NCI-H460 (cell line): Measurements from ENCODE around the gene ABCA4. TPM values are rescaled to one million over a fixed set of nuclear protein-coding genes. Genes with fewer than 3 reads are reported as not detected.

Experiments
- DNase-seq: peaks from one replicate; pipeline ENCODE4 v3.0.0-alpha.2; 2016; ENCODE audit warnings: low read depth; ENCODE audit errors: extremely low read depth
- total RNA-seq: library from RNA; depleted of rRNA; stranded (reverse); fragments of >200 nt; shearing (Covaris generic); gene quantifications from 2 replicates; pipeline ENCODE4 v1.2.3, GENCODE V29; 2014

The ABCA4 gene
- total RNA-seq, 1 experiment from 2014 or later: not detected

DNA sequence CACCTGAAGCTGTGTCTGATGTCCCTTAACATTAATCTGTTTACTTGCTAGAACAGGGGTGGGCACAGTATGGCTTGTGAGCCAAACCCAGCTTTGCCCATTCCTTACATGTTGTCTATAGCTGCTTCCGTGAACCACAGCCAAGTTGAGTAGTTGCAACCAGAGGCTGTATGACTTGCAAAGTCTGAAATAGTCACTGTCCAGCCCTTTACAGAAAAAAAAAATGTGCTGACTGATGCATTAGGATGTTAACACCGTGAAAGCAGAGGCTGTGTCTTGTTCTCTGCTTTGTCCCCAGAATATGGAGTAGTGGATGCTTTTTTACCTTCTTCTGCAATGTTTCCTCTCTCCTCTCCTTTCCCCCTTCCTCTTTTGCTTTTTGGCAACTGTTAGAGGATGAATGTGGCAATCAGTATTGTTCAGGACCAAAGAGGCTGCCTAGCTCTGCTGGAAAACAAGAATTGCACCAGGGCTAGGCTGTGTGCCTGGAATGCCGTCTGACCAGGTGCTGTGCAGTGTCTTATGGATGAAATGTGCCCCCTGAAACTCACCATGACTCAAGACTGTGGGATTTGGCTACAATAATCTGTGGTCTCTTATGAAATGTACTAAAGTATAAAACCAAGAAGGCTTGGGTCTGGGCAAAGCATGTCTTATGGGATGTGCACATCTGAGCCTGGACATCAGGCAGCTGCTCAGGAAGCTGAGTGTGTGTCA lies 132.2 kb downstream of the ABCA4 start:
- no peak for DNase-seq

- no peak for DNase-seq
Measured at GRCh38 chr1:93981274-93981667, 139.7 kb downstream of the ABCA4 start.

- no peak for DNase-seq
Measured at GRCh38 chr1:93980320-93981273, 140.4 kb downstream of the ABCA4 start.

GRCh38 chr1:93979718-93980319 lies 141.1 kb downstream of the ABCA4 start:
- no peak for DNase-seq

- DNase-seq: no peak
Measured at GRCh38 chr1:93979040-93979717, 141.8 kb downstream of the ABCA4 start.

GRCh38 chr1:93977598-93977945 lies 143.4 kb downstream of the ABCA4 start:
- no peak for DNase-seq

DNA sequence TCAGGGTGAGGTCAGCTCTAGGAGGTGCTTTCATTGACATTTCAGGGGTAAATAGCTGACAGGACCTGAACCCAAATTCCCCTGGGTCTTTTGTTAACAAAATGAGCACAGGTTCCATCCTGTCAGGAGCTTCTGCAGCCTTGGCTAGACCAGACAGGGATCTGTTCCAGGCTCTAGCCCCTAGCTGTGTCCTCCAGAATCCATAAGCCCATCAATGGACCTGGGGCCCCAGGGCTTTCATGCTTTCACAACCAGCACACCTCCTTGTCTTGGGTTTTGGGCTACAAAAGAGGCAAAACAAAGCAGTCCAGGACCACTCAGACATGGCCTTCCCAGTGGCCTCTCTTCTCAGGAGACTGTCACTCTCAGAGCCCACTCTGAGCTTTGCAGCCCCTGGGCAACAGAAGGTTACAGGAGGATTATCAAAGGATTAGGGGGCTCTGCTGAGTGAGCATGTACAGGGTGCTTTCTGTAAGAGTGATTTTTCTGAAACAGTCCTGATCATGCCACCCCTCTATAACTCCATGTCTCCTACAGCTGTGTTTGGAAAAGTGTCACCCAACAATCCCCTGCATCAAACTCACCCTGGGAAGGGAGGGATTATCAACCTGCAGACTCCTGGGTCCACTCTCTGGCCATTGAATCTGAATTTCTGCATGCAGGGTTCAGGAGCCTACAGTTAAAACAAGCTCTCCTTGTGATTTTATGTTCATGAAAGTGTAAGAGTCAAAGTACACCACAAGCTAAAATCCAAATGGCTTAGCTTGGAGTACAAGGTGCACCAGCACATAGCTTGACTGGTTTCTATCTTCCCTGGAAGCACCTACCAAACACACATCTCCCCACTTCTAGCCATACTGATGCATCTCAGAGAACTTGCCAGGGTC lies 144.0 kb downstream of the ABCA4 start:
- DNase-seq: no peak

- no peak for DNase-seq
Measured at GRCh38 chr1:93976291-93976690, 144.7 kb downstream of the ABCA4 start.

DNA sequence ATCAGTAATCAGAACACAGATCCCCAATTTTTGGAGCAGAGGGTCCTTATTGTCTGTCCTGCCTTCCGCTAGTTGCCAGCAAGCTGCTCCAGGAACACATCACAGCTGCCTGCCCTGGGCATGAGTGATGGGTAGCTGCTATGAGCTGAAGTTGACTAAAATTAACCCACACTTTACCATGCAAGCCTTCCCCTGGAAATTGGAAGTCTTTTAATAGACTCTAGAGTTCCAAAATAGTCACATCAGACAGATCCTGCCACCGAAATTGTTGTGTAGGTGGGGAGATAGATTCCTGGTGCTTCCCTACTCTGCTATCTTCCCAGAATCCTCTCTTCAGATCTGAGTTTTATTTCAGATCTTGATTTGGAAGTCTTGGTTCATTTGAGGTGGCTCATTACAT lies 148.6 kb downstream of the ABCA4 start:
- no peak for DNase-seq

GRCh38 chr1:93969887-93970286 lies 151.1 kb downstream of the ABCA4 start:
- DNase-seq: no peak

- DNase-seq: no peak
Measured at GRCh38 chr1:93969371-93969770, 151.6 kb downstream of the ABCA4 start.

GRCh38 chr1:93967306-93967705 lies 153.6 kb downstream of the ABCA4 start:
- no peak for DNase-seq

GRCh38 chr1:93965888-93966287 lies 155.1 kb downstream of the ABCA4 start:
- no peak for DNase-seq

GRCh38 chr1:93965256-93965655 lies 155.7 kb downstream of the ABCA4 start:
- DNase-seq: no peak

DNA sequence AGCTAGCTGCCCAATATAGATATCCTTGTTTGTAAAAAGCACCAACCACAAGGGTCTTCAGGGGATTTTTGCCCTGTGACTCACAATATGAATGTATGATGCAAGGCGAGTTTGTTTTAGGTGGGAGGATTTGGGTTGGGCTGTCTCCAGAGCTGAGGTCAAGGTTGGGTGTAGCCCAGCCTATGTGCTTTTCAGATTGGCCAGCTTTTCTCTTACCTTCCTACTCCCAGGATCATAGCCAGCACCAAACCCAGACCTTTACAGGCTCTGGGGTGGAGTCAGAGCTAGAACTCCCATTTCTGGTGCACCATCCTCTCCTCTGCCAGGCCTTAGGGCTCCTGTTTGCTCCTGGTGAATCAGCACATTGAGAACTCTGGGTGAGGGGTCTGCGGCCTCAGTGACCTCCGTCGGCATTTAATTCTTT lies 156.2 kb downstream of the ABCA4 start:
- DNase-seq: no peak

- no peak for DNase-seq
Measured at GRCh38 chr1:93964096-93964776, 156.7 kb downstream of the ABCA4 start.

DNA sequence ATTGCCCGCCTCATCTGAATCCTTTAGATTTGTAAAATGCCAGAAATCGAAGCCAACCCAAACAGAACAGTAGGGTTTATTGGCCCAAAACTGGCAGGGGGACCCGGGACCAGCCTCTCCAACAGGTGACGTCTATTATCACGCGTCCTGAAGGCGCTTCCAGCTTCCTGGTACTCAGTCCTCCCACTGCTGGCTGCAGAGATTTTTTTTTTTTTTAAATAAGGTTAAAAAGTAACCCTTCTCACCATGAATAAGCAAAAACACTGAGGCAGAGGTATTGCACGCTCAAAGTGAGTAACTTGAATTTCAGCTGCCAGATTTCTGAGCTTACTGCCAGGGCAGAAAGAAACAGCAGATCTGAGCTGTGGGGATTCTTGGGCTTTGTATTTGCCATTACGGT lies 157.4 kb downstream of the ABCA4 start:
- DNase-seq: no peak

GRCh38 chr1:93961906-93962305 lies 159.0 kb downstream of the ABCA4 start:
- DNase-seq: no peak

- DNase-seq: no peak
Measured at GRCh38 chr1:93961443-93961842, 159.5 kb downstream of the ABCA4 start.
